OCI-LY7 (cell line): Measurements from ENCODE around the gene STK32A. TPM values are rescaled to one million over a fixed set of nuclear protein-coding genes. Genes with fewer than 3 reads are reported as not detected.

ENCODE experiments used
- Bru-seq: library from RNA; stranded (reverse); fragments of 400-500 nt; gene quantifications from one replicate; lab custom pipeline; 2021; lab: Mats Ljungman, UMichigan
- BruChase-seq, 2 experiments: library from RNA; stranded (reverse); fragments of 400-500 nt; gene quantifications; one replicate each; lab custom pipeline; 2021; lab: Mats Ljungman, UMichigan
- BruUV-seq: library from RNA; stranded (reverse); fragments of 400-500 nt; replicated peaks from 2 replicates; lab custom pipeline; 2021; lab: Mats Ljungman, UMichigan
- CTCF ChIA-PET: fragments of 300-600 bp; sonication (Branson Sonifier 250); formaldehyde crosslinking; loops from one replicate; lab custom pipeline; 2022; ENCODE audit warnings: antibody characterized with exemption; ENCODE audit not compliant: unreplicated experiment; lab: Charles Lee
- POLR2A ChIA-PET: fragments of 300-600 bp; sonication (Branson Sonifier 250); formaldehyde crosslinking; loops from one replicate; lab custom pipeline; 2022; ENCODE audit warnings: antibody characterized with exemption; lab: Charles Lee
- DNase-seq: peaks from one replicate; pipeline ENCODE4 v3.0.0-alpha.2; 2015; ENCODE audit warnings: low spot score
- H2AFZ ChIP-seq: fragments of 200-600 bp; sonication (generic), shearing (Covaris generic); 2 replicates; pipeline ENCODE4 v1.6.1; 2014; ENCODE audit warnings: mild to moderate bottlenecking, antibody characterized with exemption, low read length, moderate library complexity
- H3K27ac ChIP-seq: fragments of 200-600 bp; sonication (generic); 2 replicates; pipeline ENCODE4 v1.5.1; 2014; ENCODE audit warnings: mixed run types, low read depth, mild to moderate bottlenecking, moderate library complexity, low read length, inconsistent platforms; ENCODE audit not compliant: poor library complexity, severe bottlenecking
- H3K36me3 ChIP-seq: fragments of 200-600 bp; sonication (generic); 2 replicates; pipeline ENCODE4 v1.6.1; 2014; ENCODE audit warnings: mild to moderate bottlenecking, antibody characterized with exemption, low read length, moderate library complexity, mixed read lengths; ENCODE audit not compliant: insufficient read depth
- H3K4me1 ChIP-seq: fragments of 200-600 bp; sonication (generic); 2 replicates; pipeline ENCODE4 v1.5.1; 2014; ENCODE audit warnings: mild to moderate bottlenecking, low read length; ENCODE audit not compliant: insufficient read depth, poor library complexity, severe bottlenecking
- H3K4me2 ChIP-seq: fragments of 200-600 bp; sonication (generic); 2 replicates; pipeline ENCODE4 v1.6.1; 2014; ENCODE audit warnings: mild to moderate bottlenecking, low read length
- H3K4me3 ChIP-seq: fragments of 200-600 bp; sonication (generic); 2 replicates; pipeline ENCODE4 v1.5.1; 2014; ENCODE audit warnings: mild to moderate bottlenecking, low read depth, low read length; ENCODE audit not compliant: poor library complexity, severe bottlenecking
- H3K79me2 ChIP-seq: fragments of 200-600 bp; sonication (generic); 2 replicates; pipeline ENCODE4 v1.6.1; 2016; ENCODE audit warnings: low read depth, mild to moderate bottlenecking, low read length, moderate library complexity, mixed read lengths; ENCODE audit not compliant: insufficient read depth
- H3K9me2 ChIP-seq: fragments of 200-600 bp; sonication (generic); 2 replicates; pipeline ENCODE4 v1.6.1; 2016; ENCODE audit warnings: mild to moderate bottlenecking, low read length, mixed read lengths; ENCODE audit not compliant: insufficient read depth
- H3K9me3 ChIP-seq: fragments of 200-600 bp; sonication (generic); 2 replicates; pipeline ENCODE4 v1.6.1; 2014; ENCODE audit warnings: mild to moderate bottlenecking, mixed run types, low read length, mixed read lengths
- H4K20me1 ChIP-seq: fragments of 200-600 bp; sonication (generic); 2 replicates; pipeline ENCODE4 v1.6.1; 2014; ENCODE audit warnings: mild to moderate bottlenecking, antibody characterized with exemption, low read length, moderate library complexity, mixed read lengths; ENCODE audit not compliant: insufficient read depth
- EZH2phosphoT487 ChIP-seq: fragments of 200-600 bp; sonication (generic); IDR thresholded peaks from 2 replicates; pipeline ENCODE4 v1.6.1; 2018; ENCODE audit warnings: low read depth, borderline replicate concordance, mild to moderate bottlenecking, mixed run types, antibody characterized with exemption, low read length, moderate library complexity, mixed read lengths
- intact Hi-C: fragments of 100-400 bp; cut with micrococcal nuclease; formaldehyde crosslinking; loops from one replicate; pipeline ENCODE4 v1.10.0; 2022; ENCODE audit not compliant: unreplicated experiment
- long read RNA-seq: library from polyadenylated mRNA; stranded (forward); transcript quantifications from one replicate; pipeline ENCODE4 v2.0.0, GENCODE V29; 2022
- total RNA-seq, 2 experiments: library from RNA; depleted of rRNA in 1 of 2; stranded (reverse); fragments of >200 nt in 1 of 2; shearing (Covaris generic) in 1 of 2; gene quantifications; 2 replicates each; pipeline ENCODE4 v1.2.3, GENCODE V29; 2014 to 2022
- TF ChIP-seq, protein P1 (sequence below): fragments of 200-600 bp; sonication (generic); conservative IDR thresholded peaks from 2 replicates; pipeline ENCODE4 v1.5.1; 2014; ENCODE audit warnings: mild to moderate bottlenecking, antibody characterized with exemption, low read length, moderate library complexity, mixed read lengths

The STK32A gene
- not detected in 2 replicates for total RNA-seq (2014; rRNA removed; shearing (Covaris generic))
- total RNA-seq (2022): not detected in 2 replicates
- not detected for Bru-seq, nascent RNA
- BruChase-seq, experiment 1, labeled RNA remaining after a 6-hour chase: not detected
- BruChase-seq, experiment 2, labeled RNA remaining after a 2-hour chase: not detected
- long read RNA-seq: 0 reads

- Histone ChIP-seq H3K4me2 (no peak within 1 kb of the TSS), H2AFZ (no peak within 1 kb of the TSS), H3K4me3 (no peak within 1 kb of the TSS), H3K27ac (no peak within 1 kb of the TSS), H3K9me3 (no peaks in the 10 kb centered on the region), H3K9me2 (no peaks in the 10 kb centered on the region), H4K20me1 (no peaks in the 10 kb centered on the region), H3K4me1 (no peaks in the 10 kb centered on the region), H3K36me3 (no peaks in the 10 kb centered on the region), H3K79me2 (no peaks in the 10 kb centered on the region)
- TF ChIP-seq, protein P1, sequence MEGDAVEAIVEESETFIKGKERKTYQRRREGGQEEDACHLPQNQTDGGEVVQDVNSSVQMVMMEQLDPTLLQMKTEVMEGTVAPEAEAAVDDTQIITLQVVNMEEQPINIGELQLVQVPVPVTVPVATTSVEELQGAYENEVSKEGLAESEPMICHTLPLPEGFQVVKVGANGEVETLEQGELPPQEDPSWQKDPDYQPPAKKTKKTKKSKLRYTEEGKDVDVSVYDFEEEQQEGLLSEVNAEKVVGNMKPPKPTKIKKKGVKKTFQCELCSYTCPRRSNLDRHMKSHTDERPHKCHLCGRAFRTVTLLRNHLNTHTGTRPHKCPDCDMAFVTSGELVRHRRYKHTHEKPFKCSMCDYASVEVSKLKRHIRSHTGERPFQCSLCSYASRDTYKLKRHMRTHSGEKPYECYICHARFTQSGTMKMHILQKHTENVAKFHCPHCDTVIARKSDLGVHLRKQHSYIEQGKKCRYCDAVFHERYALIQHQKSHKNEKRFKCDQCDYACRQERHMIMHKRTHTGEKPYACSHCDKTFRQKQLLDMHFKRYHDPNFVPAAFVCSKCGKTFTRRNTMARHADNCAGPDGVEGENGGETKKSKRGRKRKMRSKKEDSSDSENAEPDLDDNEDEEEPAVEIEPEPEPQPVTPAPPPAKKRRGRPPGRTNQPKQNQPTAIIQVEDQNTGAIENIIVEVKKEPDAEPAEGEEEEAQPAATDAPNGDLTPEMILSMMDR: no peak
- TF ChIP-seq EZH2phosphoT487: no peak
- no TSS peak for BruUV-seq
- no peak for DNase-seq
- intact Hi-C loops: no loop called here
- CTCF ChIA-PET: no interaction called here
- POLR2A ChIA-PET: no interaction called here
Measured at GRCh38 chr5:147234825-147235635, at the start of gene STK32A. TSS of gene STK32A (plus strand) at chr5:147235026. CDS start at chr5:147239635, 4,609 bp downstream.

DNA sequence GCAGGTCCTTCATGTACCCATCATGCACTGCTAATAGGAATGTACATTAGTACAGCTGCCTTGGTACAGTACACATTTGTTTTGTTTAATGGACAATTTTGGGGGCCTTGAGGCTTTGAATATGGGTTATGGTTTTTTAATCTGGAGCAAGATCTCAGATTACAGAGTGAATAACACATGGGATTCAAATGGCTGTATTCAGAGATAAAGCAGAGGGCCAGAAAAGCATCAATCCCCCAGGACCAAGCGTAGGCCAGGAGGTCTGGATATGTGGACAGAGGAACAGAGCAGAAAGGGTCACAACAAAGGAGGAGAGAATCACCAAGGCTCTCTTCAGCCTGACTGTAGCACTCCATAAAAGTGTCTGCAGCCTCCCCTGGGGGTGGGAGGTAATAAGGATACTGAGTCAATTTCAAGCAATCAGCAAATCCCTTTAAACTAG lies 47.7 kb upstream of the STK32A start:
- ChIA-PET CTCF (no interaction called here), POLR2A (no interaction called here)
- intact Hi-C loops: no loop called here
- Histone ChIP-seq H3K4me1 (no peaks in the 10 kb centered on the region), H3K4me2 (no peak overlapping the region), H3K9me3 (no peaks in the 10 kb centered on the region), H3K9me2 (no peaks in the 10 kb centered on the region), H3K36me3 (no peaks in the 10 kb centered on the region), H4K20me1 (no peaks in the 10 kb centered on the region), H2AFZ (no peak overlapping the region), H3K27ac (no peak overlapping the region), H3K79me2 (no peaks in the 10 kb centered on the region), H3K4me3 (no peak overlapping the region)
- no peak for DNase-seq
- BruUV-seq: no TSS peak
- TF ChIP-seq, protein P1: no peak
- no peak for TF ChIP-seq EZH2phosphoT487
